H1 (cell line): ENCODE data around the gene WDR13. TPM values are rescaled to one million over a fixed set of nuclear protein-coding genes. Genes with fewer than 3 reads are reported as not detected.

Source experiments
- CTCF ChIA-PET: fragments of 300-600 bp; sonication (Branson Sonifier 250); formaldehyde crosslinking; loops from one replicate; lab custom pipeline; 2021; ENCODE audit not compliant: partially characterized antibody; lab: Charles Lee
- POLR2A ChIA-PET: fragments of 300-600 bp; sonication (Branson Sonifier 250); formaldehyde crosslinking; loops from one replicate; lab custom pipeline; 2021; ENCODE audit warnings: inconsistent platforms; ENCODE audit not compliant: partially characterized antibody; lab: Charles Lee
- DNase-seq, 2 experiments: peaks; one replicate each; pipeline versions ENCODE4 v3.0.0 to v3.0.0-alpha.2; 2010 to 2022; ENCODE audit warnings: low spot score in 2 of 2, low read depth in 1 of 2, mixed read lengths in 1 of 2
- FAIRE-seq: peaks from 2 replicates; lab custom pipeline; 2011; peaks lifted over from hg19 to GRCh38; lab: Jason Lieb, UNC
- H2AFZ ChIP-seq: 2 replicates; pipeline ENCODE4 v1.8.1; 2012; ENCODE audit warnings: low read length, inconsistent platforms
- H2AK5ac ChIP-seq: 2 replicates; pipeline ENCODE4 v1.6.1; 2013; ENCODE audit warnings: low read depth, low read length
- H2BK120ac ChIP-seq: replicated peaks from 2 replicates; pipeline ENCODE3; 2013; ENCODE audit warnings: low read depth, low read length, inconsistent platforms
- H2BK12ac ChIP-seq: 2 replicates; pipeline ENCODE4 v1.6.1; 2013; ENCODE audit warnings: low read depth, low read length
- H2BK15ac ChIP-seq: 2 replicates; pipeline ENCODE4 v1.6.1; 2013; ENCODE audit warnings: low read length
- H2BK20ac ChIP-seq: 2 replicates; pipeline ENCODE4 v1.6.1; 2013; ENCODE audit warnings: low read length
- H2BK5ac ChIP-seq: 2 replicates; pipeline ENCODE4 v1.6.1; 2013; ENCODE audit warnings: low read depth, low read length
- H3K14ac ChIP-seq: 2 replicates; pipeline ENCODE4 v1.6.1; 2013; ENCODE audit warnings: inconsistent platforms; ENCODE audit not compliant: insufficient read length
- H3K18ac ChIP-seq: 2 replicates; pipeline ENCODE4 v1.6.1; 2013; ENCODE audit warnings: low read length; ENCODE audit errors: extremely low read depth
- H3K23ac ChIP-seq: 2 replicates; pipeline ENCODE4 v1.6.1; 2013; ENCODE audit warnings: inconsistent platforms; ENCODE audit not compliant: insufficient read length
- H3K23me2 ChIP-seq: 2 replicates; pipeline ENCODE4 v1.6.1; 2013; ENCODE audit warnings: low read depth, low read length
- H3K27ac ChIP-seq: 2 replicates; pipeline ENCODE4 v1.6.1; 2011; ENCODE audit warnings: low read depth, low read length, inconsistent platforms
- H3K27me3 ChIP-seq, 4 experiments: replicated peaks in 1 of 4; 1 replicate in 1 of 4; 2 replicates in 3 of 4; pipeline versions ENCODE4 v1.6.1 to v1.8.1; 2011 to 2013; ENCODE audit warnings: low read length in 3 of 4, mild to moderate bottlenecking in 3 of 4, inconsistent platforms in 2 of 4, mixed read lengths in 2 of 4, moderate library complexity in 1 of 4; ENCODE audit not compliant: control insufficient read depth in 3 of 4, insufficient read depth in 3 of 4; ENCODE audit errors: extremely low read depth in 1 of 4
- H3K36me3 ChIP-seq, 4 experiments: 2 replicates each; pipeline versions ENCODE4 v1.6.1 to v1.8.1; 2011 to 2013; ENCODE audit warnings: mild to moderate bottlenecking in 4 of 4, low read length in 3 of 4, moderate library complexity in 2 of 4, control low read depth in 1 of 4, inconsistent platforms in 1 of 4; ENCODE audit not compliant: insufficient read depth in 4 of 4, control insufficient read depth in 2 of 4
- H3K4ac ChIP-seq: replicated peaks from 2 replicates; pipeline ENCODE3; 2013; ENCODE audit warnings: low read length, low read depth, mixed read lengths, inconsistent platforms; ENCODE audit not compliant: insufficient read length
- H3K4me1 ChIP-seq, 4 experiments: replicated peaks in 1 of 4; 1 replicate in 1 of 4; 2 replicates in 3 of 4; pipeline versions ENCODE4 v1.6.1 to v1.8.1; 2011 to 2013; ENCODE audit warnings: low read length in 3 of 4, inconsistent platforms in 2 of 4, mixed read lengths in 1 of 4; ENCODE audit not compliant: insufficient read depth in 4 of 4, control insufficient read depth in 3 of 4
- H3K4me2 ChIP-seq, 2 experiments: 2 replicates each; pipeline versions ENCODE4 v1.6.1 to v1.8.1; 2011 to 2013; ENCODE audit warnings: low read depth in 2 of 2, low read length in 2 of 2, control low read depth in 1 of 2, inconsistent platforms in 1 of 2, mild to moderate bottlenecking in 1 of 2; ENCODE audit not compliant: insufficient read depth in 1 of 2
- H3K4me3 ChIP-seq, 4 experiments: fragments of 200-600, 300-600 bp in 1 of 4; sonication (generic), shearing (Covaris generic), sonication (Bioruptor Twin) in 1 of 4; 2 replicates each; pipeline versions ENCODE4 v1.5.1 to v1.8.1; 2011 to 2016; ENCODE audit warnings: low read length in 4 of 4, low read depth in 3 of 4, control low read depth in 2 of 4, inconsistent platforms in 2 of 4, mild to moderate bottlenecking in 2 of 4, mixed read lengths in 1 of 4, moderate library complexity in 1 of 4; ENCODE audit not compliant: insufficient read depth in 2 of 4; ENCODE audit errors: extremely low read depth in 1 of 4
- H3K56ac ChIP-seq: replicated peaks from 2 replicates; pipeline ENCODE3; 2013; ENCODE audit warnings: low read depth, mild to moderate bottlenecking, mixed read lengths, low read length, inconsistent platforms; ENCODE audit not compliant: insufficient read length
- H3K79me1 ChIP-seq: 2 replicates; pipeline ENCODE4 v1.6.1; 2013; ENCODE audit warnings: low read depth, low read length, control low read depth
- H3K79me2 ChIP-seq, 2 experiments: 2 replicates each; pipeline versions ENCODE4 v1.6.1 to v1.8.1; 2012 to 2013; ENCODE audit warnings: low read length in 2 of 2, mild to moderate bottlenecking in 2 of 2, inconsistent platforms in 1 of 2; ENCODE audit not compliant: insufficient read depth in 2 of 2, control insufficient read depth in 1 of 2
- H3K9ac ChIP-seq, 4 experiments: replicated peaks in 1 of 4; 1 replicate in 1 of 4; 2 replicates in 3 of 4; pipeline versions ENCODE4 v1.6.1 to v1.8.1; 2011 to 2013; ENCODE audit warnings: low read depth in 3 of 4, low read length in 3 of 4, control low read depth in 2 of 4, mild to moderate bottlenecking in 2 of 4, moderate library complexity in 2 of 4, inconsistent platforms in 1 of 4; ENCODE audit errors: extremely low read depth in 1 of 4
- H3K9me3 ChIP-seq, 2 experiments: 2 replicates each; pipeline versions ENCODE4 v1.6.1 to v1.8.1; 2012 to 2013; ENCODE audit warnings: mild to moderate bottlenecking in 2 of 2, moderate library complexity in 2 of 2, control low read depth in 1 of 2, inconsistent platforms in 1 of 2, low read depth in 1 of 2, low read length in 1 of 2, mixed read lengths in 1 of 2; ENCODE audit not compliant: insufficient read depth in 2 of 2
- H4K20me1 ChIP-seq, 2 experiments: replicated peaks in 1 of 2; 2 replicates each; pipeline versions ENCODE3 to v1.8.1; 2011 to 2013; ENCODE audit warnings: inconsistent platforms in 2 of 2, low read length in 2 of 2, mild to moderate bottlenecking in 1 of 2; ENCODE audit not compliant: insufficient read depth in 2 of 2, control insufficient read depth in 1 of 2
- H4K5ac ChIP-seq: 2 replicates; pipeline ENCODE4 v1.6.1; 2013; ENCODE audit warnings: low read length, low read depth, mixed read lengths, inconsistent platforms; ENCODE audit not compliant: insufficient read length
- H4K8ac ChIP-seq: 2 replicates; pipeline ENCODE4 v1.8.0; 2013; ENCODE audit warnings: mild to moderate bottlenecking, moderate library complexity, low read length, inconsistent platforms; ENCODE audit not compliant: insufficient read depth; ENCODE audit errors: extremely low read depth
- H4K91ac ChIP-seq: replicated peaks from 2 replicates; pipeline ENCODE3; 2013; ENCODE audit warnings: low read length, mixed read lengths, inconsistent platforms; ENCODE audit not compliant: insufficient read length
- BACH1 ChIP-seq: IDR thresholded peaks from 2 replicates; pipeline ENCODE4 v1.6.1; 2012; ENCODE audit warnings: low read length, improper control_type of control experiment
- HDAC6 ChIP-seq: IDR thresholded peaks from one replicate; pipeline ENCODE4 v1.7.1; 2012; ENCODE audit warnings: low read depth, mild to moderate bottlenecking, inconsistent platforms, low read length, moderate library complexity
- JUN ChIP-seq: IDR thresholded peaks from 2 replicates; pipeline ENCODE4 v1.6.1; 2011; ENCODE audit warnings: low read depth, mild to moderate bottlenecking, improper control_type of control experiment, low read length
- NRF1 ChIP-seq: IDR thresholded peaks from 2 replicates; pipeline ENCODE4 v1.6.1; 2011; ENCODE audit warnings: mild to moderate bottlenecking, low read depth, low read length, improper control_type of control experiment
- POLR2AphosphoS5 ChIP-seq: IDR thresholded peaks from 2 replicates; pipeline ENCODE4 v1.6.1; 2011; ENCODE audit warnings: low read depth, low read length
- RAD21 ChIP-seq, 2 experiments: IDR thresholded peaks in 1 of 2; conservative IDR thresholded peaks in 1 of 2; 2 replicates each; pipeline ENCODE4 v1.6.1; 2011; ENCODE audit warnings: low read depth in 2 of 2, low read length in 2 of 2, improper control_type of control experiment in 1 of 2, inconsistent platforms in 1 of 2, mild to moderate bottlenecking in 1 of 2, moderate library complexity in 1 of 2
- TAF1 ChIP-seq: IDR thresholded peaks from 2 replicates; pipeline ENCODE4 v1.6.1; 2011; ENCODE audit warnings: mild to moderate bottlenecking, low read depth, low read length
- WGBS, 2 experiments: shearing (Covaris generic) in 1 of 2; methylation state at CpG; one replicate each; pipeline versions ENCODE4 v1.1.6 to v1.1.7; 2013 to 2015; ENCODE audit warnings: low lambda C conversion rate in 2 of 2, mixed read lengths in 2 of 2, inconsistent platforms in 1 of 2, low coverage in 1 of 2, missing lambda C conversion rate in 1 of 2; ENCODE audit not compliant: insufficient replicate concordance in 2 of 2, insufficient coverage in 1 of 2, insufficient read length in 1 of 2; ENCODE audit errors: extremely low coverage in 1 of 2, missing lambda C conversion rate in 1 of 2; 5-methylcytosine and 5-hydroxymethylcytosine counted together
- polyA plus RNA-seq, 7 experiments: library from polyadenylated mRNA; depleted of rRNA in 3 of 7; stranded (reverse) in 5 of 7; unstranded in 2 of 7; fragments of >200 nt in 5 of 7; fragments of 200-250 nt in 2 of 7; gene quantifications; 1 replicate in 5 of 7; 2 replicates in 1 of 7; 4 replicates in 1 of 7; pipeline versions ENCODE4 v1.2.1 to v1.2.3, GENCODE V29; 2011 to 2013; ENCODE audit warnings: missing spikeins in 2 of 7, mixed read lengths in 2 of 7
- total RNA-seq: library from RNA; stranded (reverse); fragmentation: NEBNext Ultra II Directional; extraction: Animal tissue kit (Norgen Biotek cat#: 25700); gene quantifications from 2 replicates; pipeline ENCODE4 v1.2.1, GENCODE V29; 2021

WDR13 gene
- total and polyA plus RNA-seq, 2 of the 8 experiments (the other 6 are each of a cell fraction or from before 2014, with no cell fraction given), result 19.4 to 46.3 TPM

DNA sequence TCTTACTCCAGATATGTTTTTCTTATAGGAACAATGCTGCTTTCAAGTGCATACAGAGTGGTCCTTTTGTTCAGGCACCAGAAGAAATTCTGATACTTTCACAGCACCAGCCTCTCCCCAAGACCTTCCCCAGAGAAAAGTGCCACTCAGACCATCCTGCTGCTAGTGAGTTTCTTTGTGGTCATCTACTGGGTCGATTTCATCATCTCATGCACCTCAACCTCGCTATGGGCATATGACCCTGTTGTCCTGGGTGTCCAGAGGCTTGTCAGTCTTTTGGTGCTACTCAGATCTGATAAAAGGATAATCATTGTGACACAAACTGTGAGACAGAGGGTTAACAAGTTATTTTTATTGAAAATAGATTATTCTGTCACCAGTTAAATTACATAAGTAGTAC is 39.5 kb downstream of the WDR13 start:
- Histone ChIP-seq H2AK5ac (no peak overlapping the region), H3K9me3 (no peaks in the 10 kb centered on the region; a peak in 1 of 4 replicates), H3K79me2 (no peaks in the 10 kb centered on the region), H3K4me3 (no peak overlapping the region)
- no peak for TF ChIP-seq TAF1
- TF ChIP-seq RAD21 (IDR thresholded peaks at IDR 0.05 in 1 of 2, conservative IDR thresholded peaks at IDR 0.05 in 1 of 2; ENCODE audit: low read depth in 2 of 2, low read length in 2 of 2), result no peak
- TF ChIP-seq BACH1, result no peak
- no peak for TF ChIP-seq NRF1
- no peak for TF ChIP-seq HDAC6
- no peak for TF ChIP-seq JUN
- no peak for TF ChIP-seq POLR2AphosphoS5
- TF ChIP-seq, all 59 proteins: peak for 0
- H3K36me3 ChIP-seq, result no peaks in the 10 kb centered on the region
- no peak overlapping the region for H2AFZ ChIP-seq
- no peak overlapping the region for H3K4me2 ChIP-seq
- H3K56ac ChIP-seq, result no peak overlapping the region
- 89% methylated on average over 2 of the region's 2 CpGs; no CpG with 5 or more reads in 1 of the 2 experiments for WGBS, 2 experiments
- CTCF ChIA-PET, result no interaction called here
- H4K91ac ChIP-seq, result no peak overlapping the region
- H3K23ac ChIP-seq, result no peak overlapping the region
- no peak for FAIRE-seq
- no peaks in the 10 kb centered on the region for H3K27me3 ChIP-seq
- H2BK5ac ChIP-seq, result no peak overlapping the region
- no peak overlapping the region for H3K18ac ChIP-seq
- no peaks in the 10 kb centered on the region for H3K79me1 ChIP-seq
- H3K4me1 ChIP-seq, result no peaks in the 10 kb centered on the region
- H2BK15ac ChIP-seq, result no peak overlapping the region
- no peak overlapping the region for H3K9ac ChIP-seq
- no peak overlapping the region for H3K14ac ChIP-seq
- no peak overlapping the region for H3K4ac ChIP-seq
- no peaks in the 10 kb centered on the region for H3K23me2 ChIP-seq
- POLR2A ChIA-PET, result no interaction called here
- no peak overlapping the region for H2BK12ac ChIP-seq
- no peak overlapping the region for H2BK20ac ChIP-seq
- H4K20me1 ChIP-seq, result no peaks in the 10 kb centered on the region
- H2BK120ac ChIP-seq, result no peak overlapping the region
- no peak overlapping the region for H4K5ac ChIP-seq
- no peak overlapping the region for H3K27ac ChIP-seq
- DNase-seq, result no peak
- H4K8ac ChIP-seq, result no peak overlapping the region
